ENCODE data around the gene AP2A1.

- TF ChIP-seq PCBP1 (IDR thresholded peaks at IDR 0.05; ENCODE audit: borderline replicate concordance, low read depth, low read length) (no peak), CEBPZ (IDR thresholded peaks at IDR 0.05; ENCODE audit: low read length) (no peak), ATF1 (CRISPR knock-in tag; IDR thresholded peaks at IDR 0.05) (no peak), FOXP1 (IDR thresholded peaks at IDR 0.05) (no peak), FOXP1 (CRISPR knock-in tag; IDR thresholded peaks at IDR 0.05) (no peak), ZFP90 (CRISPR knock-in tag; IDR thresholded peaks at IDR 0.05; ENCODE audit: borderline replicate concordance) (no peak), KAT8 (CRISPR knock-in tag; IDR thresholded peaks at IDR 0.05) (no peak)
Observed at GRCh38 chr19:49779731-49780555, 13.1 kb downstream of the AP2A1 start.
